ENCODE data around the gene FRMD1.

DNA sequence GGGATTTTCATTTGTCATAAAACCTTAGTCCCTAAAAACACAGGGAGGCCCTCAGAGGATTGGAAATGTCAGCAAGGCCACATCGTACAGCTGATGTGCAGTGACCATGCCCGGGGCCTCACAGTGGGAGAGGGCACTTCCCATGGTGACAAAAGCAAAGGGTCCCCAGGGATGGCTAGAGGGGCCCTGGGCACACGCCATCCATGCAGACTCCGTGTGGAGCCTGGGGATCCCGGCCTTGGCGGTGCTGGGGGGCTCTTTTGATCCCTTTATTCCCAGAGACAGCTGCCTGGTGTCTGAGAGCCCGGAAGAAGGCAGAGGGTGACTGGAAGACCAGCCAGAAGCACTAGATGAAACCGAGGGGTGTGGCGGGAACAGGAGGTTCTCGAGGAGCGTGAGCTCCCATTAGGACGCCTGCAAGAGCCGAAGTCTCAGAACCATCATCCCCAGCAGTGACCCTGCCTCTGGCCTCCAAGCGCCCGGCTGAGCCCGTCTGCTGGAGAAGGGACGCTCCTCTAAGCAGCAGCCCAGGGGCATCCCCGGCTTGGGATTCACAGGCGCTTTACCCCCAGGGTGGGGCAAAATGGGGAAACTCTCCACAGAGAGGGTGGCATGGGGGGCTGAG, 49.1 kb upstream of the FRMD1 start:
- TF ChIP-seq, protein P1, sequence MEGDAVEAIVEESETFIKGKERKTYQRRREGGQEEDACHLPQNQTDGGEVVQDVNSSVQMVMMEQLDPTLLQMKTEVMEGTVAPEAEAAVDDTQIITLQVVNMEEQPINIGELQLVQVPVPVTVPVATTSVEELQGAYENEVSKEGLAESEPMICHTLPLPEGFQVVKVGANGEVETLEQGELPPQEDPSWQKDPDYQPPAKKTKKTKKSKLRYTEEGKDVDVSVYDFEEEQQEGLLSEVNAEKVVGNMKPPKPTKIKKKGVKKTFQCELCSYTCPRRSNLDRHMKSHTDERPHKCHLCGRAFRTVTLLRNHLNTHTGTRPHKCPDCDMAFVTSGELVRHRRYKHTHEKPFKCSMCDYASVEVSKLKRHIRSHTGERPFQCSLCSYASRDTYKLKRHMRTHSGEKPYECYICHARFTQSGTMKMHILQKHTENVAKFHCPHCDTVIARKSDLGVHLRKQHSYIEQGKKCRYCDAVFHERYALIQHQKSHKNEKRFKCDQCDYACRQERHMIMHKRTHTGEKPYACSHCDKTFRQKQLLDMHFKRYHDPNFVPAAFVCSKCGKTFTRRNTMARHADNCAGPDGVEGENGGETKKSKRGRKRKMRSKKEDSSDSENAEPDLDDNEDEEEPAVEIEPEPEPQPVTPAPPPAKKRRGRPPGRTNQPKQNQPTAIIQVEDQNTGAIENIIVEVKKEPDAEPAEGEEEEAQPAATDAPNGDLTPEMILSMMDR (IDR thresholded peaks at IDR 0.05), result no peak
- TF ChIP-seq EZH2 (IDR thresholded peaks at IDR 0.05; ENCODE audit: borderline replicate concordance, insufficient read depth, low read depth, low read length, poor library complexity, severe bottlenecking), result no peak
